Esophagus squamous epithelium (tissue), 5 donors: ENCODE measurements around the gene CD44. TPM values are rescaled to one million over a fixed set of nuclear protein-coding genes. Genes with fewer than 3 reads are reported as not detected.

Experiments used
- DNase-seq: peaks from one replicate; lab custom pipeline; 2025; lab: John Stamatoyannopoulos, UW
- H3K27ac ChIP-seq, 4 donors: fragments of 200-600 bp; sonication (generic); one replicate each; pipeline ENCODE4 v1.5.1; 2016 to 2019; ENCODE audit warnings: mild to moderate bottlenecking in 1 of 4
- H3K27me3 ChIP-seq, 4 donors: fragments of 200-600 bp; sonication (generic); 1 replicate in 3 of 4; 2 replicates in 1 of 4; pipeline versions ENCODE4 v1.5.1 to v1.6.0; 2017 to 2021; ENCODE audit warnings: antibody characterized with exemption in 1 of 4
- H3K36me3 ChIP-seq, 3 donors: fragments of 200-600 bp; sonication (generic); one replicate each; pipeline ENCODE4 v1.5.1; 2016 to 2019
- H3K4me1 ChIP-seq, 3 donors: fragments of 200-600 bp; sonication (generic); one replicate each; pipeline ENCODE4 v1.5.1; 2017 to 2019
- H3K4me3 ChIP-seq, 4 donors: fragments of 200-600 bp; sonication (generic); 1 replicate in 3 of 4; 2 replicates in 1 of 4; pipeline ENCODE4 v1.5.1; 2016 to 2019; ENCODE audit warnings: mild to moderate bottlenecking in 2 of 4, moderate library complexity in 1 of 4
- H3K9me3 ChIP-seq, 3 donors: fragments of 200-600 bp; sonication (generic); one replicate each; pipeline ENCODE4 v1.5.1; 2016 to 2019
- CTCF ChIP-seq, 6 experiments: fragments of 450-650 bp in 4 of 6; fragments of 200-600 bp in 2 of 6; sonication (generic) in 2 of 6; IDR thresholded peaks; one replicate each; pipeline ENCODE4 v1.5.1; 2016 to 2019; ENCODE audit warnings: antibody characterized with exemption in 6 of 6, mild to moderate bottlenecking in 4 of 6, moderate library complexity in 4 of 6
- POLR2A ChIP-seq, 4 donors: fragments of 450-650 bp; IDR thresholded peaks; one replicate each; pipeline ENCODE4 v1.6.1; 2017; ENCODE audit warnings: antibody characterized with exemption in 4 of 4, mild to moderate bottlenecking in 4 of 4, moderate library complexity in 3 of 4
- WGBS, 2 donors: methylation state at CpG; one replicate each; pipeline ENCODE4 v1.1.5; 2018; 5-methylcytosine and 5-hydroxymethylcytosine counted together
- intact Hi-C: fragments of 100-400 bp; cut with DNase I; formaldehyde crosslinking; loops from one replicate; pipeline ENCODE4 v1.15.0; 2022
- total RNA-seq, 4 donors: library from RNA; depleted of rRNA; stranded (reverse); fragments of >200 nt; gene quantifications; one replicate each; pipeline ENCODE4 v1.1.0, GENCODE V29; 2016
- donor health status: DM: yes; HTN: yes; CAD: no.

The CD44 gene
- total RNA-seq, 4 donors from 2014 or later = 418 to 565 (median 463) TPM

DNA sequence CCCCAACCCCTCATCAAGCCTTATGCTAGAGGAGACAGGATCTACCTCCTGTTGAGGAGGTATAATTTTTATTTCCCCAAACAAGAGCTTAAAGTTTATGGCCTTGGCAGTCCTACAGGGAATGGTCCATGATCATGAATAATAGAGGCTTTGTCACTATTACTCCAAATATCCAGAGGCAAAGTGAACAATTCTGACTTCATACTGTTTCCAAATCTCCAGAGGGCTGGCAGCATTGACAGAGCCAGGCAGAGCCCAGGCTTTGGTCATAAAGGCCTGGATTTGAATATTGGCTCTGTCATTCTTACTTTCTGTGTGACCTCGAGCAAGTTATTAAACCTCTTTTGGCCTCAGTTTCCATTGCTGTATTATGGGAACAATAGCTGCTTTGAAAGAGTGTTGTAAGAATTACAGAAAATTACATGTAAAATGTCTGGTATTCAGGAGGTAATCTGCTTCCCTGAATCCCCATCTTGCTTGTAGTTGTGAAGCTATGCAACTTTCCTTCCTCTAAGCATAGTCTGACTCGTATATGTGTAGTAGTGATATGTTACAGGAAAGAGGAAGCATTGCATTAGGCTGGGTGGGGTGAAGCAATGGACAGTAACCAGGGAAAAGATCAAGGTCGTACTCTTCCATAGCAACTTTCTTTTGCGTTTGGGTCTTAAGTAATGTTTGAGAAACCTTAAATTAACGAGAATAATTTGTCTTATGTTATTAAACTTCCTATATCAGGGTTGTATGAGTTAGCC, 88.8 kb downstream of the CD44 start:
- peaks cover 0 to 89% (median 29%) of the 10 kb centered on the region in 3 donors for H3K36me3 ChIP-seq
- no peak for DNase-seq
- H3K27ac ChIP-seq = peak overlapping the region in 3 of 4 donors; percentile 5 to 63 (median 17)
- TF ChIP-seq POLR2A (IDR thresholded peaks at IDR 0.05) = no peak
- no peak for TF ChIP-seq CTCF (IDR thresholded peaks at IDR 0.05)
- H3K4me1 ChIP-seq = peaks cover 0 to 15% (median 0%) of the 10 kb centered on the region in 3 donors
- WGBS, 2 donors = 37 to 41% methylated on average over 5 of the region's 5 CpGs
- H3K27me3 ChIP-seq = no peaks in the 10 kb centered on the region
- H3K4me3 ChIP-seq = no peak overlapping the region
- intact Hi-C loops = no loop called here
- H3K9me3 ChIP-seq = no peaks in the 10 kb centered on the region

DNA sequence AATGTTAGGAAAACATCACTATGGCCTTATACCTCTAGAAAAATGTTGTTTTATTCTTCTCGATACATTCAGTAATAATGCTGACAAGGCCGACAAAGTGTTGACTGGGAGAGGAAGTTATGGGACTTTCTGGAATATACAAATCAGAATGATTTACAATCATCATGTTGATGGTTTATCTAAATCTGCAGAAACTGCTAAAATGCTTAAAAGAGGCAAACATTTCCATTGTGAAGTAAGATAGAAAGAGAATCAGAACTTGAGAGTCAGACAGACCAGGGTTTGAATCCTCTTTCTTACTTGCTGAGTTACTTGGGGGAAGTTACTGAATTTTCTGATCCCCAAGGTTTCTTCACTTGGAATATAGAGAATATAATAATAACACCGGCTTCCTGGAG, 89.4 kb downstream of the CD44 start:
- Histone ChIP-seq H3K27ac (peak overlapping the region in 3 of 4 donors; percentile 5 to 63 (median 17)), H3K9me3 (no peaks in the 10 kb centered on the region), H3K4me3 (no peak overlapping the region), H3K27me3 (no peaks in the 10 kb centered on the region), H3K4me1 (peaks cover 0 to 13% (median 0%) of the 10 kb centered on the region in 3 donors), H3K36me3 (peaks cover 0 to 83% (median 23%) of the 10 kb centered on the region in 3 donors)
- TF ChIP-seq CTCF (IDR thresholded peaks at IDR 0.05) (no peak), POLR2A (IDR thresholded peaks at IDR 0.05) (no peak)
- intact Hi-C loops = no loop called here
- DNase-seq = no peak
- WGBS, 2 donors = 64 to 76% methylated on average over 3 of the region's 3 CpGs

DNA sequence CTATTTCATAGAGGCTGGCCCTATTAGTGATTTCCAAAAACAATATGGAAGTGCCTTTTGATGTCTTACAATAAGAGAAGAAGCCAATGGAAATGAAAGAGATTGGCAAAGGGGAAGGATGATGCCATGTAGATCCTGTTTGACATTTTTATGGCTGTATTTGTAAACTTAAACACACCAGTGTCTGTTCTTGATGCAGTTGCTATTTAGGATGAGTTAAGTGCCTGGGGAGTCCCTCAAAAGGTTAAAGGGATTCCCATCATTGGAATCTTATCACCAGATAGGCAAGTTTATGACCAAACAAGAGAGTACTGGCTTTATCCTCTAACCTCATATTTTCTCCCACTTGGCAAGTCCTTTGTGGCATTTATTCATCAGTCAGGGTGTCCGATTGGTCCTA, 91.4 kb downstream of the CD44 start:
- DNase-seq = no peak
- intact Hi-C loops = no loop called here
- Histone ChIP-seq H3K9me3 (no peaks in the 10 kb centered on the region), H3K27ac (no peak overlapping the region), H3K4me3 (no peak overlapping the region), H3K27me3 (no peaks in the 10 kb centered on the region), H3K4me1 (peaks cover 0 to 8% (median 0%) of the 10 kb centered on the region in 3 donors), H3K36me3 (peaks cover 0 to 62% (median 15%) of the 10 kb centered on the region in 3 donors)
- 78 to 100% methylated on average over 1 of the region's 1 CpG for WGBS, 2 donors
- TF ChIP-seq CTCF (IDR thresholded peaks at IDR 0.05) (no peak), POLR2A (IDR thresholded peaks at IDR 0.05) (no peak)

- no peak overlapping the region for H3K27ac ChIP-seq
- no peak overlapping the region for H3K4me3 ChIP-seq
- peaks cover 0 to 54% (median 12%) of the 10 kb centered on the region in 3 donors for H3K36me3 ChIP-seq
- H3K27me3 ChIP-seq = no peaks in the 10 kb centered on the region
- intact Hi-C loops = no loop called here
- H3K9me3 ChIP-seq = no peaks in the 10 kb centered on the region
- DNase-seq = no peak
- 79 to 85% methylated on average over 5 of the region's 5 CpGs for WGBS, 2 donors
- TF ChIP-seq CTCF (IDR thresholded peaks at IDR 0.05) (no peak), POLR2A (IDR thresholded peaks at IDR 0.05) (no peak)
- peaks cover 4 to 15% (median 5%) of the 10 kb centered on the region in 3 donors for H3K4me1 ChIP-seq
Observed at GRCh38 chr11:35231076-35231860, 92.3 kb downstream of the CD44 start.

- intact Hi-C loops = no loop called here
Observed at GRCh38 chr11:35232891-35233330, 93.9 kb downstream of the CD44 start.

More at GRCh38 chr11:35232891-35233330, 93.9 kb downstream of the CD44 start:
- Histone ChIP-seq H3K36me3 (peaks cover 0 to 37% (median 12%) of the 10 kb centered on the region in 3 donors), H3K4me3 (no peak overlapping the region), H3K27ac (peak overlapping the region in 2 of 4 donors; percentile 18 to 51), H3K27me3 (no peaks in the 10 kb centered on the region), H3K9me3 (no peaks in the 10 kb centered on the region), H3K4me1 (peaks cover 4 to 31% (median 11%) of the 10 kb centered on the region in 3 donors)
- DNase-seq = no peak
- WGBS, 2 donors = 40 to 46% methylated on average over 4 of the region's 4 CpGs
- TF ChIP-seq POLR2A (IDR thresholded peaks at IDR 0.05) (no peak), CTCF (IDR thresholded peaks at IDR 0.05) (no peak)
